ENCODE data around the gene RGL1.

Gene RGL1

GRCh38 chr1:183806675-183807074, 1.8 kb downstream of the RGL1 start:
- H3K9me3 Mint-ChIP-seq (ENCODE audit: low read depth): peaks cover 9% of the 10 kb centered on the region
- H3K27me3 Mint-ChIP-seq: peaks cover 8% of the 10 kb centered on the region
- no peak overlapping the region for H3K27ac Mint-ChIP-seq
- peaks cover 7% of the 10 kb centered on the region for H3K4me1 Mint-ChIP-seq (ENCODE audit: low read depth)
- H3K36me3 Mint-ChIP-seq: peaks cover 22% of the 10 kb centered on the region
- H3K4me3 Mint-ChIP-seq: no peak overlapping the region

DNA sequence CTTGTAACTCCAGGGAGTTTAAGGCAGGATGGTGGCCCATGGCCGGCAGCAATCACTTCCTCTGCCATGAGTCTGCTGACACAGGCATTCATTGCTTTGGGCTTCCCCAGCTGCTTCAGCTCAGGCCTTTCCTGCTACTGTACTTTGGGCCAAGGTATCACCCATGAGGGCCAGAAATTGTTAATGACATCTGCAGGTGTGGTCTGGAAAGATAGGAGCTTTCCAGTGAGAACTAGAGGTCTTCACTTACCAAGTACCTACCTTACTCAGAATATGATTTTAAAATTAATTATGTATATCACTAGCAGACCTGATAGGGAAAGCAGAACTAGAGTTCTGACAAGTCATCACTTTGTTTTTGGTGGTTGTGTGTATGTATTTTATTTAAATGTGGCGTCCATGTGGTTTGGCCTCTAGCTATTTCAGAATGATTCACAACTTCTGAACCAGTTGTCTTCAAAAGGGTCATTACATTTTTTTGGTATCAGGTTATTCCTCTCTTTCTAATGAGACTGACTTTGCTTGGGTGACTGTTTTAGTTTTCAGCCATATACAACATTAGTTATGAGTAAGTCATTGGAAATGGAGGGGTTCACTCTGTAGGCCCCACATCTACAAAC, 2.7 kb downstream of the RGL1 start:
- Mint-ChIP-seq H3K4me1 (ENCODE audit: low read depth) (peaks cover 7% of the 10 kb centered on the region), H3K27ac (no peak overlapping the region), H3K27me3 (peaks cover 8% of the 10 kb centered on the region), H3K4me3 (no peak overlapping the region), H3K9me3 (ENCODE audit: low read depth) (peaks cover 4% of the 10 kb centered on the region), H3K36me3 (peaks cover 21% of the 10 kb centered on the region)

- H3K36me3 Mint-ChIP-seq: peaks cover 21% of the 10 kb centered on the region
- H3K27me3 Mint-ChIP-seq: peaks cover 8% of the 10 kb centered on the region
- H3K4me3 Mint-ChIP-seq: no peak overlapping the region
- peaks cover 7% of the 10 kb centered on the region for H3K4me1 Mint-ChIP-seq (ENCODE audit: low read depth)
- H3K9me3 Mint-ChIP-seq (ENCODE audit: low read depth): no peaks in the 10 kb centered on the region
- no peak overlapping the region for H3K27ac Mint-ChIP-seq
These were observed 3.5 kb downstream of the RGL1 start for GRCh38 chr1:183808296-183809027.

DNA sequence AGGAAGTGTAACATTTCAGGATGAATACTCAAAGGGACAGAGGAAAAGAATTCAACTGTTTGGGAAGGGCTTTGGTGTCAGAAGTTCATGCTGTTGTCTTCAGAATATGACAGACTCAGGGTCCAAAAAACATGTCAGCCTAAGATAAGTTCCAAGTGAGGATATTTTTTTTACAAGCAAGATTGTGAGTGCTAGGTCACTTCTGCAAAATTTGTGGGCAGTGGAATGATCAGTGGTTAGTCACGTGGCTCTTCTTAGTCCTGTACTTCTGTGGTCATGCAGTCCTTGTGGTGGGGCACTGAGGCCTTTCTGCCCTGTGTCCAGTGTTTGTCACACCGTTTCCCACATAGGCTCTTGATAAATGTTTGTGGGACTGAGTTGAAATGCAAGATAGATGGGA, 5.2 kb downstream of the RGL1 start:
- Mint-ChIP-seq H3K4me1 (ENCODE audit: low read depth) (peaks cover 7% of the 10 kb centered on the region), H3K4me3 (no peak overlapping the region), H3K36me3 (peaks cover 18% of the 10 kb centered on the region), H3K27me3 (peaks cover 8% of the 10 kb centered on the region), H3K27ac (no peak overlapping the region), H3K9me3 (ENCODE audit: low read depth) (no peaks in the 10 kb centered on the region)

DNA sequence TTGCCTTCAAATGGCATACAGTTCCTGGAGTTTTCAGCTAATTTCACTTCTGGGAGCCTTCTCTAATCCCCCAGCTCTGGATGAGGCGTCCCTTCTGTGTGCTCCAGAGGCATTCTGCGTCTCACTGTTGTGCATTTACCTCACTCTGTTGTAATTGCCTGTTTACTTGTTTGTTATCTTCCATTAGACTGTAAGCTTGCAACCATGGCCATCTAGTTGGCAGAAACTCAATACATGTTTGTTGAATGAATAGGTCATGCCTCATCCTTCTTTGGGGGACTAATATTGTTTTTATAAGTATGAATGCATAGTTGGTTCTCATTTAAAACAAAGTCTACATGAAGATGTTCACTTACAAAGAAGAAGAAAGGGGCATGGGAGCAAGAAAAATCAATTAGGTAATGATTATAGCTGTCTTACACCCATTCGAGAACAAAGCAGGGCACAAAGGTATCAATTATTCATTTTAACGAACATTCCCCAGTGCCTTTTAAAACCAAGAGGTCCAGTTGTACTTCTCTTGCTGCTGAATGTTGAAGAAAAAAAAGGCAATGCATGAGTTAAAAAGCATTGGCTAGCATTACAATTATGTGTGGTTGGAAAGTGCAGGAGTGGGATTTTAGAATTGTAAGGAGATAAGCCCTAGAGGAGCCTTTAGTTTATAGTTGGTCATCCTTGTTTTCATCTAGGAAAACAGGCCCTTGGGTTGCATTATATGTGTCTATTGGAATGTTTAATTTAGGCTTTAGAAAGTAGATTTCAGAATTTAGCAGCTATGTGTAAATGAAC, 6.0 kb downstream of the RGL1 start:
- Mint-ChIP-seq H3K9me3 (ENCODE audit: low read depth) (no peaks in the 10 kb centered on the region), H3K4me3 (no peak overlapping the region), H3K4me1 (ENCODE audit: low read depth) (peaks cover 3% of the 10 kb centered on the region)

GRCh38 chr1:183812128-183812527, 7.2 kb downstream of the RGL1 start:
- H3K27me3 Mint-ChIP-seq: no peaks in the 10 kb centered on the region
- H3K9me3 Mint-ChIP-seq (ENCODE audit: low read depth): no peaks in the 10 kb centered on the region
- H3K36me3 Mint-ChIP-seq: peaks cover 15% of the 10 kb centered on the region
- H3K4me3 Mint-ChIP-seq: no peak overlapping the region
- H3K4me1 Mint-ChIP-seq (ENCODE audit: low read depth): no peaks in the 10 kb centered on the region
- H3K27ac Mint-ChIP-seq: no peak overlapping the region

More for the DNA sequence above, 6.0 kb downstream of the RGL1 start:
- Mint-ChIP-seq H3K27me3 (peaks cover 8% of the 10 kb centered on the region), H3K36me3 (peaks cover 18% of the 10 kb centered on the region), H3K27ac (no peak overlapping the region)

GRCh38 chr1:183812686-183813569, 8.0 kb downstream of the RGL1 start:
- H3K9me3 Mint-ChIP-seq (ENCODE audit: low read depth): no peaks in the 10 kb centered on the region
- no peaks in the 10 kb centered on the region for H3K27me3 Mint-ChIP-seq
- no peaks in the 10 kb centered on the region for H3K4me1 Mint-ChIP-seq (ENCODE audit: low read depth)
- H3K27ac Mint-ChIP-seq: no peak overlapping the region
- H3K4me3 Mint-ChIP-seq: no peak overlapping the region
- peaks cover 15% of the 10 kb centered on the region for H3K36me3 Mint-ChIP-seq

- Mint-ChIP-seq H3K36me3 (peaks cover 8% of the 10 kb centered on the region), H3K9me3 (ENCODE audit: low read depth) (no peaks in the 10 kb centered on the region), H3K4me3 (no peak overlapping the region), H3K27ac (no peak overlapping the region), H3K4me1 (ENCODE audit: low read depth) (no peaks in the 10 kb centered on the region), H3K27me3 (no peaks in the 10 kb centered on the region)
These were observed 9.3 kb downstream of the RGL1 start for GRCh38 chr1:183814121-183814681.

- Mint-ChIP-seq H3K27me3 (no peaks in the 10 kb centered on the region), H3K4me1 (ENCODE audit: low read depth) (no peaks in the 10 kb centered on the region), H3K9me3 (ENCODE audit: low read depth) (no peaks in the 10 kb centered on the region), H3K36me3 (peaks cover 3% of the 10 kb centered on the region), H3K27ac (no peak overlapping the region), H3K4me3 (no peak overlapping the region)
These were observed 11.2 kb downstream of the RGL1 start for GRCh38 chr1:183816110-183816509.

DNA sequence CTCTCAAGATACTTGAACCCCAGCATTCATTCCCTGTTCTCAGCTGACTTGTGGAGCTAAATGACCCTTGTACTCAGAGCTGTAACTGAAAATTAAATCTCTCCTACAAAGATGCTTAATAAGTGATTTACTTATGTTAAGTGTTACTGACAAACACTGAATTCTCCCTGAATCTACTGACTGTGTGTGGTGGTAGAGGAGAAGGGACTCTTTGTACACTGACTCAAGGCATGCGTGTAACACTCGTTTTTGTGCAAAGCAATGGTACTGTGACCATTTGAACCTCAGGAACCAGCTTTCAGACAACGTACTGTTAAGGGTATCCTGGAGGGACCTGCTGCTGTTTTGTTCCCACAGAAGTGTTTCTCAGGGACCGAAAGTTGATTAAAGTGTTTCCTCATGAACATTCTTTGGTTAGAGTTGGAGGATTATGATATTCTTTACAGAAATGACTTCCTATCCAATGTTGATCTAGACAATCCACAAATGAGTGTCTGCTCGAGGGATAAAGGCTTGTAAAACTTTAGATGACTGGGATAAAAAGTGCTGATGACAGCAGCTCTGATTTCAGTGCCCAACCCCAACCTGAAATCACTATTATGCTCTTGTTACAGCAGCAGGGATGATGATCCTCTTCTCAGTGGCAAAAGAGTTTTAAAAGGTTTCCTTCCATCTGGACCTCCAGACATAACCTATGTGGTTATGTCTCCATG, 12.8 kb downstream of the RGL1 start:
- Mint-ChIP-seq H3K4me3 (no peak overlapping the region), H3K4me1 (ENCODE audit: low read depth) (no peaks in the 10 kb centered on the region), H3K27ac (no peak overlapping the region), H3K27me3 (no peaks in the 10 kb centered on the region), H3K9me3 (ENCODE audit: low read depth) (no peaks in the 10 kb centered on the region), H3K36me3 (no peaks in the 10 kb centered on the region)

GRCh38 chr1:183819059-183819458, 14.1 kb downstream of the RGL1 start:
- no peaks in the 10 kb centered on the region for H3K4me1 Mint-ChIP-seq (ENCODE audit: low read depth)
- no peak overlapping the region for H3K4me3 Mint-ChIP-seq
- no peaks in the 10 kb centered on the region for H3K27me3 Mint-ChIP-seq
- H3K9me3 Mint-ChIP-seq (ENCODE audit: low read depth): no peaks in the 10 kb centered on the region
- no peak overlapping the region for H3K27ac Mint-ChIP-seq
- H3K36me3 Mint-ChIP-seq: no peaks in the 10 kb centered on the region

- H3K36me3 Mint-ChIP-seq: no peaks in the 10 kb centered on the region
- no peak overlapping the region for H3K27ac Mint-ChIP-seq
- no peaks in the 10 kb centered on the region for H3K9me3 Mint-ChIP-seq (ENCODE audit: low read depth)
These were observed 16.5 kb downstream of the RGL1 start for GRCh38 chr1:183821309-183821888.

DNA sequence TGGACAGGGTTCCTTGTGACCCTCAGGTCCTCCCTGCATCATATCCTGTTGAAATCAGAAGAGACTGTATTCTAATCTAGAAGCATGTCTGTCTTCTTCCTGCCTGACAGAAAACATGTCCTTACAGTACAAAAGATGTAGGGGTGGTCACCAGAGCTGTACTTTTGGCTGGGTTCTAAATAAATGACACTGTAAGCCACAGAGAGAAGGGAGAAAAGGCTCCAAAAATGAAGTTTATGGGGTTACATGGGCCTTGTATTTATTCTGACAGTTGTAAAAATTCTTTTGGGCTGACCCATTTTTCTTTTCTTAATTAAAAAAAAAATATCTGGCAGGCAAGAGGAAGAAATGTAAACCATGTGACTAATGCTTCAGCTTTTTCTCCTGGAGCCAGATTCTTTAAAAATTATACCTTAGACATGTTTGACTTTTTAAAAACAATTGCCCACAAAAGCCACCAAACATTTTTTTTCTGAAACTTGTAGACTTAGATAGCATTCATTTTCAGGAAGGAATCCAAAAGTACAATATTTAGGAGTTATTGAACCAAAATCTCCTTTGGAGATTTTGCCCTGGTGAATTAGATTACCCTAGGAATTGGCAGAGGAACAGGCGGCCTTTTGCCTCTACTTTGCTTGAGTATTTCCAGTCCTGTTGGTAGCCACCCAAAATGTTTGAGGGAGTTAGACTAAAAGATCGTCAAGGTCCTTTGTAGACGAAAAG, 17.1 kb downstream of the RGL1 start:
- Mint-ChIP-seq H3K4me3 (no peak overlapping the region), H3K9me3 (ENCODE audit: low read depth) (no peaks in the 10 kb centered on the region), H3K27me3 (no peaks in the 10 kb centered on the region), H3K36me3 (no peaks in the 10 kb centered on the region), H3K27ac (no peak overlapping the region), H3K4me1 (ENCODE audit: low read depth) (no peaks in the 10 kb centered on the region)

More at GRCh38 chr1:183821309-183821888, 16.5 kb downstream of the RGL1 start:
- no peaks in the 10 kb centered on the region for H3K27me3 Mint-ChIP-seq
- no peaks in the 10 kb centered on the region for H3K4me1 Mint-ChIP-seq (ENCODE audit: low read depth)
- H3K4me3 Mint-ChIP-seq: no peak overlapping the region
